GM12891 (cell line): ENCODE results near the gene NSUN2.
"Not testable (repeated sequence)": the region's sequence is repeated elsewhere in the genome, so short reads cannot be mapped to it uniquely, and the experiment has no call there.

Experiments
- DNase-seq: peaks from one replicate; pipeline ENCODE4 v3.0.0; 2011; ENCODE audit warnings: low spot score; ENCODE audit not compliant: insufficient read length
- FAIRE-seq: peaks from 2 replicates; lab custom pipeline; 2011; peaks lifted over from hg19 to GRCh38; lab: Jason Lieb, UNC
- PAX5 ChIP-seq: IDR thresholded peaks from 2 replicates; pipeline ENCODE4 v1.6.1; 2011; ENCODE audit warnings: low read length, moderate library complexity, mild to moderate bottlenecking; ENCODE audit not compliant: insufficient read depth, severe bottlenecking
- POLR2A ChIP-seq: IDR thresholded peaks from 2 replicates; pipeline ENCODE4 v1.6.1; 2011; ENCODE audit warnings: low read depth, low read length, control low read depth
- POLR2AphosphoS5 ChIP-seq: IDR thresholded peaks from 2 replicates; pipeline ENCODE4 v1.6.1; 2011; ENCODE audit warnings: low read depth, low read length, control low read depth
- POU2F2 ChIP-seq: IDR thresholded peaks from 2 replicates; pipeline ENCODE4 v1.6.1; 2011; ENCODE audit warnings: low read depth, mild to moderate bottlenecking, control low read depth, low read length, moderate library complexity
- SPI1 ChIP-seq: IDR thresholded peaks from 2 replicates; pipeline ENCODE4 v1.6.1; 2011; ENCODE audit warnings: low read depth, low read length, control low read depth
- TAF1 ChIP-seq: IDR thresholded peaks from 2 replicates; pipeline ENCODE4 v1.6.1; 2011; ENCODE audit warnings: low read depth, low read length, control low read depth

The NSUN2 gene

DNA sequence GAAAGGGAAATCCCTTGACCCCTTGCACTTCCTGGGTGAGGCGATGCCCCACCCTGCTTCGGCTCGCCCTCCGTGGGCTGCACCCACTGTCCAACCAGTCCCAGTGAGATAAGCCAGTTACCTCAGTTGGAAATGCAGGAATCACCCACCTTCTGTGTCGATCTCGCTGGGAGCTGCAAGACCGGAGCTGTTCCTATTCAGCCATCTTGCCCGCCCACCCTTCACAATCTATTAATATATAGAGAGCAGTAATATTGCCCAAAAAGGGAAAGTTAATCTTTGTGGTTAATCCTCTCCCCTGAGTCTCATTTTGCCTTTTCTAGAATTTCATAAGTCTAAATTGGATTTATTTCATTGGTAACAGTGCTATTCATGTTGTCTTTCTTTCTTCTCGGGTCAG, 16.8 kb upstream of the NSUN2 start:
- no peak for TF ChIP-seq POLR2AphosphoS5
- no peak for TF ChIP-seq PAX5
- no peak for TF ChIP-seq SPI1
- TF ChIP-seq TAF1 = no peak
- TF ChIP-seq POLR2A = no peak
- TF ChIP-seq POU2F2 = no peak
- FAIRE-seq = no peak
- DNase-seq = no peak

DNA sequence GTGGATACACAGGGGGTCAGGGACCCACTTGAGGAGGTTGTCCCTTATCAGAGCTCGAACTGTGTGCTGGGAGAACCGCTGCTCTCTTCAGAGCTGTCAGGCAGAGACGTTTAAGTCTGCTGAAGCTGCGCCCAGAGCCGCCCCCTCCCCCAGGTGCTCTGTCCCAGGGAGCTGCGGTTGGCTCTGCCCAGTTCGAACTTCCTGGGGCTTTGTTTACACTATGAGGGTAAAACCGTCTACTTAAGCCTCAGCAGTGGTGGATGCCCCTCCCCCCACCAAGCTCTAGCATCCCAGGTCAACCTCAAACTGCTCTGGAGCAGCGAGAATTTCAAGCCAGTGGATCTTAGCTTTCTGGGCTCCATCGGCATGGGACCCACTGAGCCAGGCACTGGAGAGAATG, 16.3 kb upstream of the NSUN2 start:
- DNase-seq (no peak), FAIRE-seq (no peak)
- TF ChIP-seq TAF1 = no peak
- TF ChIP-seq POLR2AphosphoS5 = no peak
- no peak for TF ChIP-seq PAX5
- TF ChIP-seq POU2F2 = no peak
- no peak for TF ChIP-seq POLR2A
- no peak for TF ChIP-seq SPI1

DNA sequence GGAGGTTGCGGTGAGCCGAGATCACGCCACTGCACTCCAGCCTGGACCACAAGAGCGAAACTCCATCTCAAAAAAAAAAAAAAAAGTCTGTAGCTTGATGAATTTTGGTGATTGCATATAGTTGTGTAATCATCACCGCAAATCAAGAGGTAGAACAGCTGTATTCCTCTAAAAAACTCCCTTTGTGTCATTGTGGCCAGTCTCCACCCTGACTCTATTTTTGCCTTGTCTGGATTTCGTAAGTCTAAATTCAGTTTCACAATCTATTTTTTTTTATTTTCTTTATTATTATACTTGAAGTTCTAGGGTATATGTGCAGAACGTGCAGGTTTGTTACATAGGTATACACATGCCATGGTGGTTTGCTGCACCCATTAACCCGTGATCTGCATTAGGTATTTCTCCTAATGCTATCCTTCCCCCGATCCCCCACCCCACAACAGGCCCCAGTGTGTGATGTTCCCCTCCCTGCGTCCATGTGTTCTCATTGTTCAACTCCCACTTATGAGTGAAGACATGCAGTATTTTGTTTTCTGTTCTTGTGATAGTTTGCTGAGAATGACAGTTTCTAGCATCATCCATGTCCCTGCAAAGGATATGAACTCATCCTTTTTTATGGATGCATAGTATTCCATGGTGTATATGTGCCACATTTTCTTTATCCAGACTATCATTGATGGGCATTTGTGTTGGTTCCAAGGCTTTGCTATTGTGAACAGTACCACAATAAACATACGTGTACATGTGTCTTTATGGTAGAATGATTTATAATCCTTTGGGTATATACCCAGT, 12.9 kb upstream of the NSUN2 start:
- FAIRE-seq, DNase-seq: not testable (repeated sequence)

DNA sequence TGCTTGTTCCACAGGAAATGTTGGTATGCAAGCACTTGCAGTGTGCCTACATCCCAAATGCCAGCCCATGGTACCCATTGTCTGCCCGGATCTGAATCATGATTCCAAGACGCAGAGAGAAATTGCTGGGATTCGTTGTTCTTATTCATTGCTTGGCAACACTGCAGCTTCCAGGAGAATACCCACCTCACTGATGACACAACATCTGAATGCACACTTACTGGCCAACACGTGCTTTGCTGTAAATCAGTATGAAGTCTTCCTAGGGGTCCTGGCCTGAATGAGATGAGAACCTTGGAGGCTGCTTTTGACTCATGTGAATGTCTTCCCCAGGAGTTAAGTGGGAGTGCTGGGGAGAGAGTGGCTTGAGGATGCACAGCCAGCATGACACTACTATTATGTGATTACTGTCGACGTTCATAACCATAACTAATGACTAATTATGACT, 12.0 kb upstream of the NSUN2 start:
- TF ChIP-seq POU2F2 = no peak
- TF ChIP-seq SPI1 = no peak
- no peak for TF ChIP-seq TAF1
- no peak for TF ChIP-seq PAX5
- TF ChIP-seq POLR2AphosphoS5 = no peak
- no peak for TF ChIP-seq POLR2A
- DNase-seq (no peak), FAIRE-seq (no peak)

DNA sequence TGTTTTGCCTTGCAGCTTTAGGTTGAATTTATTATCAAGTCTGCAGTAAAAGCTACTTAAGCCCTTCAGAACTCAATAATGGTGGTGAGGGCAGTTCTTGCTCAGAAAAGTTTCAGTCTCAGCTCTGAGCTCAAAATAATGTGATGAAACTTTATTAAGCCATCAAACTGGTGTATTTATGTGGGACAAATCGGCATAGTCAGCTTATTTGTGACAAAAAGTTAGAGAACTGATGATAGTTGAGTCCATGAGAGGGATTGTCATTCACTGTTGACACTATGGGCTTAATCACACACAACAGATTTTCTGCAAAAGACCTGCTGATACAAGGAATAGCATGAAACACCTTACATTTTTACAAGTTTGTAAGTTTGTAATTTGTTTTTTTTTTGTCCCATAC, 9.8 kb upstream of the NSUN2 start:
- FAIRE-seq (no peak), DNase-seq (no peak)
- TF ChIP-seq PAX5 = no peak
- no peak for TF ChIP-seq SPI1
- no peak for TF ChIP-seq POU2F2
- no peak for TF ChIP-seq POLR2A
- no peak for TF ChIP-seq POLR2AphosphoS5
- no peak for TF ChIP-seq TAF1

DNA sequence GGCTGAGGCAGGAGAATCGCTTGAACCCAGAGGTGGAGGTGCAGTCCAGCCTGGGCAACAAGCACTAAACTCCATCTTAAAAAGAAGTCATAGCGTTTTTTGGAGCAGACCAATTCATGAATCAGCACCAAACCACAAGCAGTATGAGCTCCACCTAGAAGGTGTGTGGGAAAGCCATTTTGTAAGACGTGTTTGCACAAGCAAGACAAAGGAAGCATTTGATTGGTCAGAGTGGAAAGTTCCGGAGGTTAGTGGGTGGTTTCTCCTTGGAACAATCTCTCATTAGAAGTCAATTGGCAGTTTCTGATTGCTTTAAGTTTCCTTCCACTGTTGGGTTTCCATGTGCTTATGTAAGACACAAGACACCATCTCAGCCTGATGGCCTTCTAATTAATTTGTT, 5.4 kb upstream of the NSUN2 start:
- no peak for FAIRE-seq
- TF ChIP-seq SPI1 = no peak
- no peak for TF ChIP-seq PAX5
- no peak for TF ChIP-seq TAF1
- no peak for TF ChIP-seq POLR2A
- no peak for TF ChIP-seq POLR2AphosphoS5
- TF ChIP-seq POU2F2 = no peak
- no peak for DNase-seq

DNA sequence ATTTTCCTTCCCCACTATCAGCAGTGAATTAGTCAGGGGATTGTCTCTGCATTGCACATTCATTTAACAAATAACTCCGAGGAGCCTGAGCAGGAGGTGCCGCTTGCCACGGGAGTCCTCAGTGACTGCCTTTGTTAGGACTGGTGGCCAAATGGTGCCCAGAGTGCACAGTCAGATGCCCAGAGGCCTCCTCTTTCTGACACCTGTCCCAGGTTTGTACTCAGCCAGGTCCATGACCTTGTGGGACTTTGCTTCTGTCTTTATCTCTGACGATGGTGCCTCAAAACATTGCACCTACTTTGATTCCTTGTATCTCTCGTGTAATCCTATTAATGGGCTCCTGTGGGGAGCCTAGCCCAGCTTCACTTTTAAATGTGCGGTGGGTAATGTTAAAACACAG, 4.7 kb upstream of the NSUN2 start:
- TF ChIP-seq POLR2A = no peak
- TF ChIP-seq SPI1 = no peak
- TF ChIP-seq POU2F2 = no peak
- no peak for TF ChIP-seq POLR2AphosphoS5
- no peak for TF ChIP-seq PAX5
- no peak for TF ChIP-seq TAF1
- FAIRE-seq (no peak), DNase-seq (no peak)

DNA sequence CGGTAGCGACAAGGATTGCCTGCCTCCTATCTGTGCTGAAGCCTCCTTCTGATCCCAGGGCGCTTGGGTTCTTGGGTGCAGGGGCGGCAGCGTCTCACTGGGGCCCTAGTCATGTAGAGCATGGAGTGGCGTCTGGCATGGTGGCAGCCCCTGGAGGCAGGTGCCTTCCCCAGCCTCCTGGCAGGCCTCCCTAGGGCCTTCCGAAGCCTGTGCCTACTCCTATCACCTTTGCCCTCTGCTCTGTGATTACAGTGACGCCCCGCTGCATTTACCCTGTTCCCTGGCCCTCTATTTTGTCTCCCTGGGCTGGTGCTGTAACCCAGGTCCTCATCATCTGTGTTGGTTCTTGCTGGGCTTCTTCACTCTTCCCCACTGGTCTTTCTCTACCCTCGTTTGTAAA, 4.2 kb upstream of the NSUN2 start:
- TF ChIP-seq POLR2A (no peak), POLR2AphosphoS5 (no peak), TAF1 (no peak), POU2F2 (no peak), PAX5 (no peak), SPI1 (no peak)
- FAIRE-seq (no peak), DNase-seq (no peak)

DNA sequence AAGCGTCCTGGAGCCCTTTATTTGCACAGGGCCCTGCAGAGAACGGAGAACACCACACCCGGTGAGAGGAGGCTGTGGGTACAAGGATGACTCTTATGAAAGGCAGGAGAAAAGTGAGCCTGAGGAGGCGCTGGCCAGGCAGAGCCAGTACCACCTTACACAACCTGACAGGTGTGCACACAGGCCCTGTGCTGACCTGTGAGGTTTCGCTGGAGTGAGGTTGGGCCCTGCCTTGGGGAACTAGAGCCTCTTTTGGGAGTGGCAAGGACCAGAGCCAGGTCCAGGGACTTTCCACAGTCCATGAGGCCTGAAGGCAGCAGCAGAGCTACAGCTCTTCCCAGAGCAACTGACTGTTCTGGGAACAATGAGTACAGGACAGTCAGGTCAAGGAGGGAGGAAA, 3.4 kb upstream of the NSUN2 start:
- DNase-seq (no peak), FAIRE-seq (no peak)
- TF ChIP-seq POLR2A (no peak), PAX5 (no peak), TAF1 (no peak), POU2F2 (no peak), POLR2AphosphoS5 (no peak), SPI1 (no peak)

DNA sequence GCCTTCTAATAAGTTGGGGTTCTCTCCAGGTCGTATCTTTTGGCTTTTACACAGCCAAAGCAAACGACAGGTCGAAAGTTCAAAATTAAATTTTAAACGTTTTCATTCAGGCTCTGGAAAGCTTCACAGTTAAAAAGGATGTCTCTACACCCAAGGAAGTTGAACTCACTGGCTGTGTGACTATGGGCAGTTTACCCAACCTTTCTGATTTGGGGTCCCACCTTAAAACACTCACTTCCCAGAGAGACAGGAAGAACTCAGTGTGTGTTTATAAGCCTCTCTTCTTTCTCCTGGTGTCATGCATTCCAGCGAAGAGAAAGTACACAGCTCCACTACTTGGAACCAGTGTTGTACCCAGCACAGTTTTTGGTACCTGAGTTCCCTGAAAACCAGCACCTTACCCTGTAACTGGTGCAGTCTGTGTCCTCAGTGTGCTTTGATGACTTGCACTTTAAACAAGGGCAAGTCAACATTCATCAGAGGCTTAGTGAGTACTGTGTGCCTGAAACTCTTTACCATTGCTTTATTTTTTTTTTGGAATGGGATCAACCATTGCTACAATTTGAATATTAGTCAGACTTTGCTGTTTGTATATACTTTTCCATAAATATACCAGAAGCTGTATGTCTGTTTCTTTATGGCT, 2.1 kb upstream of the NSUN2 start:
- no peak for DNase-seq
- no peak for FAIRE-seq
- TF ChIP-seq PAX5 (no peak), POU2F2 (no peak), POLR2AphosphoS5 (no peak), POLR2A (no peak), SPI1 (no peak), TAF1 (no peak)

DNA sequence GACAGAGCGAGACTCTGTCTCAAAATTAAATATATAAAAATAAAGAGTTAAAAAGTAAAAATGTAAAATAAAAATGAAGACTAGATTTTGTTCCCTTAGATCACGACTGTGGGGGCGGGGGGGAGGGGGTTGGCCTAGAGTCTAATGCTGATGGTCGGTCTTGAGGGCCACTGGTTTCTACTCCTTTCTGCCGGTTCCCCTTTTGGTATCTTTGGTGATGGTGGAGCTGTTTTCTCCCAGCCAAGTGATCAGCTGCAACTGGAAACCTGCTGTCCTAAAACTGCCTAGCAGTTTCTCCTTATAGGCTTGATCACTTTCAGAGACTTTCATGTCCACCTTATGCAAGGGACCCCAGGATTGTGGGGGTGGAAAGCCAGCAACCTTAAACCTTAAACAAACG, 1.5 kb upstream of the NSUN2 start:
- no peak for FAIRE-seq
- peak; percentile 25 for DNase-seq
- TF ChIP-seq TAF1 (no peak), SPI1 (peak; percentile 84)
